ENCODE data around the gene BHMT.
"Not testable (repeated sequence)": the region's sequence is repeated elsewhere in the genome, so short reads cannot be mapped to it uniquely, and the experiment has no call there.

The BHMT gene

GRCh38 chr5:79172269-79172668 lies 60.7 kb downstream of the BHMT start:
- DNase-seq (ENCODE audit: low read depth) = no peak

DNA sequence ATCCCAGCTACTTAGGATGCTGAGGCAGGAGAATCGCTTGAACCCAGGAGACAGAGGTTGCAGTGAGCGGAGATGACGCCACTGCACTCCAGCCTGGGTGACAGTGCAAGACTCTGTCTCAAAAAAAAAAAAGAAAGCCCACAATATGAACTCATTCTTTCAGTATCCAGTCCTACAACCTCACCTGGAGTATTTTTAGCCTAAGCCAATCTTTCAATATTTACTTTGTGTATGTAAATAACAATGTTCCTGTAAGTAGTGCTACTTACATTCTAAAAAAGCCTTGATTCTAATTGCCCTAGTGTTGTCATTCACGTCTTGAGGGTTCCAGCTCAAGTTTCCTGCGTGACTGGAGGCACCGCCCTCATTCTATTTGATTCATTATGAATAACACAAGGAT lies 62.0 kb downstream of the BHMT start:
- DNase-seq (ENCODE audit: low read depth) = no peak

- DNase-seq (ENCODE audit: low read depth) = not testable (repeated sequence)
Observed at GRCh38 chr5:79180449-79180848, 68.8 kb downstream of the BHMT start.

DNA sequence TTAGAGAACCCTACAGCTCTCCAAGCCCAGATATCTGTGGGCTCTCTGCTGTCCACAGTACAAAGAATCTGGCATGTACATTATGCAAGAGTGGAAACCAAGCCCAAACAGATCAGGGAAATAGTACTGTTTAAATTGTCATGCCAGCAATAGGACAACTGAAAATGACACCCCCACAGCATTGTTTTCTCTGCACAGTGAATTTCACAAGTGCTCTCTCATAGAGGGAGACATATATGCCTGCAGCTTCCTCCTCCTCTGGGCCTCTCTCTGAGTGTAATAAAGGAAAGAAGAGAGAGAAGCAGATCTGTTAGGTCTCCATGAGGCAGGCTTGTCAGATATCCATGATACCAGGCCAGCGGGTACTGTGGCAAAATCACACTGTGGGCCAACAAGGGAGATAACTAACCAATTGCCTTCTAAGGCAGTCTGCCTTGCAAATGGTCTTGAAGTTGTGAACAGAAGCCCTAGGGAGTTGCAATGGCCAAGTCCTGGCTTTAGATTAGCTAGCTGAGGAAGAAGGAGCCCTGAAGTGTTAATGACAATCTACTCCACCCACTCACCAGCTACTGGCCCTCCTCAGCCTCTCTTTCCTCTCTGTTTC lies 69.9 kb downstream of the BHMT start:
- no peak for DNase-seq (ENCODE audit: low read depth)

Data from stimulated activated CD8-positive, alpha-beta memory T cell treated with anti-CD3 and anti-CD28 coated beads, Interleukin-12 subunit alpha, Interleukin-12 subunit beta, amount 100 ng/mL, for 4 hours (primary cell).